HUES64 (cell line): ENCODE results near the gene KLHL36. TPM values are rescaled to one million over a fixed set of nuclear protein-coding genes. Genes with fewer than 3 reads are reported as not detected.

Experiments used
- H3K27ac ChIP-seq: 2 replicates; pipeline ENCODE4 v1.7.0; 2013; ENCODE audit warnings: low read depth, low read length, inconsistent platforms
- H3K27me3 ChIP-seq: 2 replicates; pipeline ENCODE4 v1.6.1; 2013; ENCODE audit warnings: mild to moderate bottlenecking, low read length; ENCODE audit not compliant: insufficient read depth
- H3K36me3 ChIP-seq: 2 replicates; pipeline ENCODE4 v1.6.1; 2013; ENCODE audit warnings: mild to moderate bottlenecking, low read length; ENCODE audit not compliant: insufficient read depth
- H3K4me1 ChIP-seq: 2 replicates; pipeline ENCODE4 v1.6.1; 2013; ENCODE audit warnings: mild to moderate bottlenecking, low read length, moderate library complexity; ENCODE audit not compliant: insufficient read depth
- H3K4me3 ChIP-seq: 2 replicates; pipeline ENCODE4 v1.5.1; 2013; ENCODE audit warnings: mild to moderate bottlenecking, low read length, moderate library complexity
- H3K9ac ChIP-seq: 2 replicates; pipeline ENCODE4 v1.6.1; 2013; ENCODE audit warnings: mild to moderate bottlenecking, low read depth, low read length
- H3K9me3 ChIP-seq: 2 replicates; pipeline ENCODE4 v1.6.1; 2013; ENCODE audit warnings: low read depth, low read length; ENCODE audit not compliant: insufficient read depth
- WGBS: fragments of 150-250, 120-280 bp; methylation state at CpG from one replicate; pipeline ENCODE4 v1.1.7; 2013; ENCODE audit warnings: missing lambda C conversion rate; 5-methylcytosine and 5-hydroxymethylcytosine counted together
- polyA plus RNA-seq, 2 experiments: library from polyadenylated mRNA; stranded (reverse); fragments of 50-300 nt; gene quantifications; one replicate each; pipeline ENCODE4 v1.2.3, GENCODE V29; 2013

The KLHL36 gene
- 12.1 TPM for polyA plus RNA-seq (2013, experiment 1 of 2)
- 15.3 TPM for polyA plus RNA-seq (2013, experiment 2 of 2)

DNA sequence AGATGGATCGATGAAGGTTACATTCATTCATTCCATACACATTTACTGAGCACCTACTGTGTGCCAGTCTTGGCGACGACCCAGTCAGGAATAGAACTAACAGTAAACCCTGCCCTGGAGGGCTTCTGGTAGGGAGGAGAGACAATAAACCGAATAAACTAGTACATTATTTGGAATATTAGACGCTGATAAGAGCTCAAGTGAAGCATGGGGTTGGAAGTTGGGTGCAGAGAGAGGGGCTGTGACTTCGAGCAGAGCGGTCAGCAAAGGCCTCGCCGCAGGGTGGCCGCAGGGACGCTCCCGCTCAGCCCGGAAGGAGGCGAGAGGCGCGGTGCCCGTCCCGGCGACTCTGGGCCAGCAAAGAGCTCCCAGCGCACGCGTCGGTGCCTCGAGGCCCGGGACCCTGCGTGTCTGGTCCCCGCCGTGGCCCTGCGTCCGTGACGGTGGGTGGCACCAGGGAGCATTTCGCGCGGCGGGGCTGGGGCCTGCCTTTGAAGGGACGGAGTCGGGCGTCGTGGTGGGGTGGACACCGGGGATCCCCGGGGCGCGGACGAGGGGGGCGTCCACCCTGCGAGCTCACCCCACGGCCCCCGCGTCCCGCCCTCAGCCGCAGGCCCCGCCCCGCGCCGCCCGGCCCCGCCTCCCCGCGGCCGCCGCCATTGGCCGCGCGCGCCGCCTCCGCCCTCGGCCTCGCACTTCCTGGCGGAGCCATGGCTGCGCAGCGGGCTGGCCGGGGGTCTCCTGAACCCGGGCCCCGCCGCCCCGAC is at the start of gene KLHL36:
Gene KLHL36 (plus strand): TSS at position 684 of the 767 bp plus-strand sequence. CDS start 2,357 bp downstream, outside the sequence.
- Histone ChIP-seq H3K9ac (peak within 1 kb of the TSS; percentile 63), H3K36me3 (peaks cover 3% of the 10 kb centered on the region), H3K4me1 (peaks cover under 1% of the 10 kb centered on the region; the same call in 1 of the 2 replicates), H3K27me3 (peaks cover 22% of the 10 kb centered on the region), H3K27ac (no peak within 1 kb of the TSS), H3K9me3 (no peaks in the 10 kb centered on the region), H3K4me3 (peak within 1 kb of the TSS; percentile 68)
- 6% methylated on average over 77 of the region's 77 CpGs for WGBS

DNA sequence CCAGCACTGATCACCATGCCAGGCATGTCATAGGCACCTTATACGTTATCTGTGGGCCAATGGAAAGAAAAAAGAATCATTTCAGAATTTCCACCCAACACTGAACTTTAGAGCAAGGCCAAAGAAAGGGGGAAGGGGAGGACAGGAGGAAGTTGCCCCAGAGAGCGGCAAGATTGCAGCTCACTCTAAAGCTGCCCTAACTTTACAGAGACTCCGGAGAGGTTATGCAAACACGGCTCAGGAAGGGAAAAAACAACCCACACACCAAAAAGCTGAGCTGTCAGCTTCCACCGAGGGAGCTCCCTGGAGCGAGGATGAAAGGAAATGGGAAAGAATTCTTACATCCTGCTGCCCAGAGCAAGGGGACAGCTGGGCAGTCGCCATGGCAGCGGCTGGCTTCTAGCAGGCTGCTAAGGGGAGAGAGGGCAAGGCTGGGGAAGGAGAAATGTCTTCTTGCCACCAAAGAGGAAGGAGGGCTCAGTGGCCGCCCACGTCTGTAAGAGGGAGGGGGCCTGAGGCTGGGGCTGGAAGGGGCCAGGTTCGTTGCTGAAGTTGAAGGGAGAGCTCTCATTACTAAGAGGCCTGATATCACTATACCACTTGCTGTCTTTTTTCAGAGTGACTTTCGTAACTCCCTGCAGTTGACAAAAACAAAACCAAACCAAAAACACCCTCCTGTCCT is 48.6 kb upstream of the KLHL36 start:
- peaks cover 12% of the 10 kb centered on the region; the same call in 1 of the 2 replicates for H3K36me3 ChIP-seq
- H3K4me3 ChIP-seq: peak overlapping the region; percentile 6; the same call in 1 of the 2 replicates
- peaks cover 39% of the 10 kb centered on the region for H3K4me1 ChIP-seq
- 4% methylated on average over 11 of the region's 12 CpGs for WGBS
- H3K27ac ChIP-seq: peak overlapping the region; percentile 60; the same call in 1 of the 2 replicates
- H3K27me3 ChIP-seq: no peaks in the 10 kb centered on the region
- no peak overlapping the region for H3K9ac ChIP-seq
- no peaks in the 10 kb centered on the region for H3K9me3 ChIP-seq

- no peak overlapping the region for H3K4me3 ChIP-seq
- H3K27me3 ChIP-seq: no peaks in the 10 kb centered on the region
- no peaks in the 10 kb centered on the region; the same call in 1 of the 2 replicates for H3K9me3 ChIP-seq
- no peak overlapping the region for H3K9ac ChIP-seq
- H3K27ac ChIP-seq: no peak overlapping the region
- H3K4me1 ChIP-seq: peaks cover 45% of the 10 kb centered on the region
- peaks cover 12% of the 10 kb centered on the region; the same call in 1 of the 2 replicates for H3K36me3 ChIP-seq
- 76% methylated on average over 24 of the region's 25 CpGs for WGBS
Measured at GRCh38 chr16:84600343-84601229, 47.7 kb upstream of the KLHL36 start.

DNA sequence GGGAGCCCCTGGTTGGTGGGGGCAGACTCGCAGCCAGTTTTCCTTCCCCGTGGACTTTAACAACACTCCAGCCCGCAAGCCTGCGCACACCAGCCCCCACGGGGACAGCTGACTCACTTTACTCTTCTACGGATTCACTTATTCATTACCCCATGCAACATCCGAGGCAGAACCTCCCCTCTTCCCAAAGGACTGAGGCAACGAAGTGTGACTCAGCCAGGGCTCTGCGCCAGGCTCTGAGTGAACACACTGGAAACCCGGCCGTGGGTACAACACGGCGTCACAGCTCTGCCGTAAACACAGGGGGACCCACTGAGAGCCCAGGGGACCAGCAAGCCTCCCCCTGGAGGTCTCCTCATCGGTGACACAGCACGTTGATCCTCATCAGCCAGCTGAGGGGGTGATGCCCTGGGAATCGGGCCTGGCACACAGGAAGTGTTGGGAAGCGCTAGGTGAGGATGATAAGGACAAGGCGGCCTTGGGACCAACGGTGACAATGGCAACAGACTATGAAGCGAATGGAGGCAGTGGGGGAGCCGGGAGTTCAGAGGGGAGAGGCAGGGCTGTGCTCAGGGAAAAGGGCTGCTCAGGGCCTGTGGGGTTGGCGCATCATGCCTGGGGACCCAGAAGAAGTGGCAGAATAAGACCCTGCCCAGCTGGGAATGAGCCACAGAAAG is 45.0 kb upstream of the KLHL36 start:
- no peaks in the 10 kb centered on the region; the same call in 1 of the 2 replicates for H3K9me3 ChIP-seq
- 79% methylated on average over 23 of the region's 23 CpGs for WGBS
- no peaks in the 10 kb centered on the region for H3K27me3 ChIP-seq
- no peak overlapping the region for H3K4me3 ChIP-seq
- H3K4me1 ChIP-seq: peaks cover 35% of the 10 kb centered on the region
- no peak overlapping the region; the same call in 1 of the 2 replicates for H3K27ac ChIP-seq
- peaks cover 21% of the 10 kb centered on the region; the same call in 1 of the 2 replicates for H3K36me3 ChIP-seq
- H3K9ac ChIP-seq: no peak overlapping the region

- Histone ChIP-seq H3K4me1 (peaks cover 35% of the 10 kb centered on the region), H3K4me3 (no peak overlapping the region)
- 70% methylated on average over 10 of the region's 10 CpGs for WGBS
Measured at GRCh38 chr16:84603940-84604339, 44.4 kb upstream of the KLHL36 start.

DNA sequence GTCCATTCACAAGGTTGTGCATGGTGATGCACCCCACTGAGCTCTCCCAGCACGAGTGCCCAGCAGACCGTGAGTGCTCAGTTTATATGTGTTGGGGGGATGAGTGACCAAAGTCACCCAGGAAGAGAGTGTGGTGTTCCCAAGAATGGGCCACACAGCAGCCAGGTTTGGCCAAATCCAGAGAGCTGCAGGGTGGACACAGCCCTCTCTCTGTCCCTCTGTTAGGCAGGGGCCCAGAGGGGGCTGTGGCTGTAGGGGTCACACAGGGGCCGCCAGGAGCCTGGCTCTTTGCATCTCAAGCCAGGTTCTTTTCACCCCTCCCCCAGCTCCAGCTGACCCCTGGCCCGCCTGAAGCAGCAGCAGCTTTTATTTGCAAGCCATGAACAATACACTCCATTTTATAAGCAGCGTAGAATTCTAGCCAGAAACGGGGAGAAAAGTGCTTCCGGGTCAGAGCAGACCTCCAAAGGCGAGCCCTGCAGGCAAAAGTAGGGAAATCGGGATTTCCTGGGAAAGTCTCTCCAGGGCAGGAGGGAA is 43.8 kb upstream of the KLHL36 start:
- no peak overlapping the region for H3K9ac ChIP-seq

More at GRCh38 chr16:84603940-84604339, 44.4 kb upstream of the KLHL36 start:
- no peak overlapping the region for H3K27ac ChIP-seq
- H3K27me3 ChIP-seq: no peaks in the 10 kb centered on the region
- H3K9ac ChIP-seq: no peak overlapping the region
- H3K9me3 ChIP-seq: no peaks in the 10 kb centered on the region; the same call in 1 of the 2 replicates
- H3K36me3 ChIP-seq: peaks cover 23% of the 10 kb centered on the region; the same call in 1 of the 2 replicates

DNA sequence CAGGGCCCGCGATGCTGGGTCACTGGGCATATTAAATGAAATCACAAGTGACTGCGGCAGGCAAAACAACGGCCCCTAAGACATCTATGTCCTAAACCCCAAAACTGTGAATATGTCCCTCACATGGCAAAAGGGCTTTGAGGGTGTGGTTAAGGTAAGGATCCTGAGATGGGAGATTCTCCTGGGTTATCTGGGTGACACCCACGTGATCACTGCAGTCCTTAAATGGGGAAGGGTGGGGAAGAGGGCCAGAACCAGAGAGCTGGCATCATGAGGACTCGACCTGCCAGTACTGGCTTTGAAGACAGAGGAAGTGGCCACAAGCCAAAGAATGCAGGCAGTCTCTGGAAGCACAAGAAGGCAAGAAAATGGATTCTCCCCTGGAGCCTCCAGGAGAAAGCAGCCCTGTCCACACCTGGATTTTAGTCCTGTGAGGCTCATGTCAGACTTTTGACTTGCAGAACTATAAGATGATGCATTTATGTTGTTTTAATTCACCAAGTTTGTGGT is 42.9 kb upstream of the KLHL36 start:
- no peaks in the 10 kb centered on the region; the same call in 1 of the 2 replicates for H3K9me3 ChIP-seq
- 95% methylated on average over 6 of the region's 6 CpGs for WGBS
- H3K4me1 ChIP-seq: peaks cover 23% of the 10 kb centered on the region
- peaks cover 23% of the 10 kb centered on the region; the same call in 1 of the 2 replicates for H3K36me3 ChIP-seq
- no peak overlapping the region for H3K4me3 ChIP-seq
- no peaks in the 10 kb centered on the region for H3K27me3 ChIP-seq
- peak overlapping the region; percentile 46; the same call in 1 of the 2 replicates for H3K27ac ChIP-seq
- H3K9ac ChIP-seq: no peak overlapping the region

More for the DNA sequence above, 43.8 kb upstream of the KLHL36 start:
- 45% methylated on average over 9 of the region's 9 CpGs for WGBS
- H3K27me3 ChIP-seq: no peaks in the 10 kb centered on the region
- peaks cover 23% of the 10 kb centered on the region; the same call in 1 of the 2 replicates for H3K36me3 ChIP-seq
- H3K4me3 ChIP-seq: no peak overlapping the region
- peaks cover 29% of the 10 kb centered on the region for H3K4me1 ChIP-seq
- H3K27ac ChIP-seq: peak overlapping the region; percentile 56
- no peaks in the 10 kb centered on the region; the same call in 1 of the 2 replicates for H3K9me3 ChIP-seq

DNA sequence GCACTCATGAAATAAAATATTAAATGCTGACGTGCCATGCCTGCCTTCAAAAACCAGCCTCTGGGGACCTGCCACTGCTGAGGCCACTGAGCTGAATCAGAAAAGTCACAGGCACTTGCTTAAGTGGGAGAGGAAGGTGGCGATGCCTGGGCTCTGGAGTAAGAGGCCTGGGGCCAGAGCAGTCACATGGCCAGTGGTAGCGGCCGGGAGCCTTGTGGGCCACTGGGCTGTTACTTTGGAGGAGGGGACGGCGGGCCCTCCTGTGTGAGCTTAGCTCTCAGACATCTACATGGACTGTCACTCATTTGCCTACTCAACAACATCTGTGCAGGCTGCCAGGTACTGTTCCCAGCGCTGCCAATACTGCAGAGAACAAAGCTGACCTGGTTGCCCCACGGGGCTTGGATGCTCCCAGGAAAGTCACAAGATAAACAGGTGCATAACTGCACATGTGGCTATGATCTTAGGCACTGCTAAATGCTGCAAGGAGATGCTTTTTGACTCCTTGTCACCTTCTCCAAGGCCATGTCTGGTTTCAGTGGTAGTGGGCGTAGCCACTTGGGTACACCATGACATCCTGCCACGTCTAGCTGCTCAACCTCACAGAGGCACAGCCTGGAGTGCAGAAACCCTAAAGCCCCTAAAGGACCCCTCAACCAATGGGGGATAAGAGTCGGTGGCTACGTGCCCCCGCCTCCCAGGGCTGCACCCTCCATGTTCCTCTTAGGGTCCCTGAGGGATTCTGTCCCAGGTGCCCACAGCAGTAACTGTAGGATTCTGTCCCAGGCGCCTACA is 42.0 kb upstream of the KLHL36 start:
- Histone ChIP-seq H3K9ac (no peak overlapping the region), H3K9me3 (no peaks in the 10 kb centered on the region; the same call in 1 of the 2 replicates), H3K4me3 (no peak overlapping the region), H3K36me3 (peaks cover 27% of the 10 kb centered on the region; the same call in 1 of the 2 replicates), H3K4me1 (peaks cover 15% of the 10 kb centered on the region), H3K27me3 (no peaks in the 10 kb centered on the region), H3K27ac (no peak overlapping the region)
- 91% methylated on average over 14 of the region's 14 CpGs for whole genome bisulfite sequencing

DNA sequence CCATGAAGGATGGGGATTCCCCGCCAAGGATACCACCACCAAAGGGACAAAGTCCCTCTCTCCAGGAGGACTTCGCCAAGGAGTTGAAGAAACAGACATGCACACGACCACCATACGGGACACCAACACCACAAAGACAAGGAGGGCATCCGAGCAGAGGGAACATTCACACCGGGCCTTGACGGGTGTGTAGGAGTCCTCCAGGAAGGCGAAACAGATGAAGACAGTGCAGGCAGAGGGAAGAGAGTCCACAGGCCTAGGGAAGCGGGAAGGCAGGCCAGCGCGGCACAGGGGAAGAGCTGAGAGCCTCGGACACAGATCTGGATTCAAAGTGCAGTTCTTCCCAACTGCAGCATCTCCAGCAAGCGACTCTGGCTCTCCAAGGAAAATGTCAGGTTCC is 41.2 kb upstream of the KLHL36 start:
- Histone ChIP-seq H3K27me3 (no peaks in the 10 kb centered on the region), H3K36me3 (peaks cover 29% of the 10 kb centered on the region; the same call in 1 of the 2 replicates), H3K4me1 (peaks cover 11% of the 10 kb centered on the region), H3K9me3 (no peaks in the 10 kb centered on the region; the same call in 1 of the 2 replicates), H3K9ac (no peak overlapping the region), H3K27ac (no peak overlapping the region), H3K4me3 (no peak overlapping the region)
- 95% methylated on average over 13 of the region's 13 CpGs for WGBS
